ENCODE data around the gene TUBGCP6.
"Not testable (repeated sequence)": the region's sequence is repeated elsewhere in the genome, so short reads cannot be mapped to it uniquely, and the experiment has no call there.

TUBGCP6 gene

GRCh38 chr22:50280022-50280707, 35.3 kb upstream of the TUBGCP6 start:
- no peaks in the 10 kb centered on the region for H3K9me3 ChIP-seq (ENCODE audit: control insufficient read depth in 1 of 2, low read length in 2 of 2)
- peaks cover 17 to 80% of the 10 kb centered on the region in 2 donors for H3K36me3 ChIP-seq (ENCODE audit: control insufficient read depth in 1 of 2, insufficient read depth in 2 of 2, low read length in 2 of 2)
- peaks cover 6 to 7% of the 10 kb centered on the region in 2 donors for H3K4me1 ChIP-seq (ENCODE audit: control insufficient read depth in 1 of 2, insufficient read depth in 2 of 2, low read length in 2 of 2)
- H3K27me3 ChIP-seq (ENCODE audit: control insufficient read depth in 1 of 2, insufficient read depth in 2 of 2, low read length in 2 of 2) = no peaks in the 10 kb centered on the region
- no peak overlapping the region for H3K9ac ChIP-seq (ENCODE audit: low read depth in 1 of 2, low read length in 2 of 2)
- no peak overlapping the region for H3K4me3 ChIP-seq (ENCODE audit: low read depth in 1 of 2, low read length in 2 of 2)
- no peak overlapping the region for H3K27ac ChIP-seq (ENCODE audit: low read depth, low read length)

GRCh38 chr22:50278956-50279619, 34.3 kb upstream of the TUBGCP6 start:
- H3K36me3 ChIP-seq (ENCODE audit: control insufficient read depth in 1 of 2, insufficient read depth in 2 of 2, low read length in 2 of 2) = peaks cover 21 to 76% of the 10 kb centered on the region in 2 donors
- no peaks in the 10 kb centered on the region for H3K27me3 ChIP-seq (ENCODE audit: control insufficient read depth in 1 of 2, insufficient read depth in 2 of 2, low read length in 2 of 2)
- no peaks in the 10 kb centered on the region for H3K9me3 ChIP-seq (ENCODE audit: control insufficient read depth in 1 of 2, low read length in 2 of 2)
- peaks cover 6 to 7% of the 10 kb centered on the region in 2 donors for H3K4me1 ChIP-seq (ENCODE audit: control insufficient read depth in 1 of 2, insufficient read depth in 2 of 2, low read length in 2 of 2)
- H3K4me3 ChIP-seq (ENCODE audit: low read depth in 1 of 2, low read length in 2 of 2) = no peak overlapping the region
- H3K9ac ChIP-seq (ENCODE audit: low read depth in 1 of 2, low read length in 2 of 2) = no peak overlapping the region
- H3K27ac ChIP-seq (ENCODE audit: low read depth, low read length) = no peak overlapping the region

GRCh38 chr22:50278461-50278860, 33.6 kb upstream of the TUBGCP6 start:
- Histone ChIP-seq H3K9me3 (ENCODE audit: control insufficient read depth in 1 of 2, low read length in 2 of 2) (no peaks in the 10 kb centered on the region), H3K36me3 (ENCODE audit: control insufficient read depth in 1 of 2, insufficient read depth in 2 of 2, low read length in 2 of 2) (peaks cover 21 to 73% of the 10 kb centered on the region in 2 donors), H3K9ac (ENCODE audit: low read depth in 1 of 2, low read length in 2 of 2) (no peak overlapping the region), H3K4me3 (ENCODE audit: low read depth in 1 of 2, low read length in 2 of 2) (no peak overlapping the region), H3K27ac (ENCODE audit: low read depth, low read length) (no peak overlapping the region), H3K27me3 (ENCODE audit: control insufficient read depth in 1 of 2, insufficient read depth in 2 of 2, low read length in 2 of 2) (no peaks in the 10 kb centered on the region), H3K4me1 (ENCODE audit: control insufficient read depth in 1 of 2, insufficient read depth in 2 of 2, low read length in 2 of 2) (peaks cover 6 to 7% of the 10 kb centered on the region in 2 donors)

GRCh38 chr22:50277761-50278160, 32.9 kb upstream of the TUBGCP6 start:
- Histone ChIP-seq H3K9me3 (ENCODE audit: control insufficient read depth in 1 of 2, low read length in 2 of 2) (no peaks in the 10 kb centered on the region), H3K27ac (ENCODE audit: low read depth, low read length) (no peak overlapping the region), H3K36me3 (ENCODE audit: control insufficient read depth in 1 of 2, insufficient read depth in 2 of 2, low read length in 2 of 2) (peaks cover 21 to 66% of the 10 kb centered on the region in 2 donors), H3K4me3 (ENCODE audit: low read depth in 1 of 2, low read length in 2 of 2) (no peak overlapping the region), H3K9ac (ENCODE audit: low read depth in 1 of 2, low read length in 2 of 2) (no peak overlapping the region), H3K4me1 (ENCODE audit: control insufficient read depth in 1 of 2, insufficient read depth in 2 of 2, low read length in 2 of 2) (peaks cover 2 to 4% of the 10 kb centered on the region in 2 donors), H3K27me3 (ENCODE audit: control insufficient read depth in 1 of 2, insufficient read depth in 2 of 2, low read length in 2 of 2) (no peaks in the 10 kb centered on the region)

- Histone ChIP-seq H3K36me3 (ENCODE audit: control insufficient read depth in 1 of 2, insufficient read depth in 2 of 2, low read length in 2 of 2) (peaks cover 13 to 51% of the 10 kb centered on the region in 2 donors), H3K9ac (ENCODE audit: low read depth in 1 of 2, low read length in 2 of 2) (no peak overlapping the region), H3K27ac (ENCODE audit: low read depth, low read length) (no peak overlapping the region), H3K27me3 (ENCODE audit: control insufficient read depth in 1 of 2, insufficient read depth in 2 of 2, low read length in 2 of 2) (no peaks in the 10 kb centered on the region), H3K9me3 (ENCODE audit: control insufficient read depth in 1 of 2, low read length in 2 of 2) (no peaks in the 10 kb centered on the region), H3K4me1 (ENCODE audit: control insufficient read depth in 1 of 2, insufficient read depth in 2 of 2, low read length in 2 of 2) (peaks cover 4% of the 10 kb centered on the region in 2 donors), H3K4me3 (ENCODE audit: low read depth in 1 of 2, low read length in 2 of 2) (no peak overlapping the region)
These were observed 31.3 kb upstream of the TUBGCP6 start for GRCh38 chr22:50276143-50276542.

GRCh38 chr22:50275181-50276055, 30.6 kb upstream of the TUBGCP6 start:
- Histone ChIP-seq H3K36me3 (ENCODE audit: control insufficient read depth in 1 of 2, insufficient read depth in 2 of 2, low read length in 2 of 2) (peaks cover 12 to 45% of the 10 kb centered on the region in 2 donors), H3K4me1 (ENCODE audit: control insufficient read depth in 1 of 2, insufficient read depth in 2 of 2, low read length in 2 of 2) (peaks cover 7 to 11% of the 10 kb centered on the region in 2 donors), H3K27ac (ENCODE audit: low read depth, low read length) (no peak overlapping the region), H3K9ac (ENCODE audit: low read depth in 1 of 2, low read length in 2 of 2) (no peak overlapping the region), H3K9me3 (ENCODE audit: control insufficient read depth in 1 of 2, low read length in 2 of 2) (no peaks in the 10 kb centered on the region), H3K27me3 (ENCODE audit: control insufficient read depth in 1 of 2, insufficient read depth in 2 of 2, low read length in 2 of 2) (peaks cover 0 to 5% of the 10 kb centered on the region in 2 donors), H3K4me3 (ENCODE audit: low read depth in 1 of 2, low read length in 2 of 2) (no peak overlapping the region)

GRCh38 chr22:50274771-50275170, 29.9 kb upstream of the TUBGCP6 start:
- H3K4me1 ChIP-seq (ENCODE audit: control insufficient read depth in 1 of 2, insufficient read depth in 2 of 2, low read length in 2 of 2) = peaks cover 7 to 12% of the 10 kb centered on the region in 2 donors
- H3K27me3 ChIP-seq (ENCODE audit: control insufficient read depth in 1 of 2, insufficient read depth in 2 of 2, low read length in 2 of 2) = peaks cover 0 to 5% of the 10 kb centered on the region in 2 donors
- no peak overlapping the region for H3K27ac ChIP-seq (ENCODE audit: low read depth, low read length)
- peaks cover 12 to 41% of the 10 kb centered on the region in 2 donors for H3K36me3 ChIP-seq (ENCODE audit: control insufficient read depth in 1 of 2, insufficient read depth in 2 of 2, low read length in 2 of 2)
- no peak overlapping the region for H3K4me3 ChIP-seq (ENCODE audit: low read depth in 1 of 2, low read length in 2 of 2)
- H3K9me3 ChIP-seq (ENCODE audit: control insufficient read depth in 1 of 2, low read length in 2 of 2) = no peaks in the 10 kb centered on the region
- no peak overlapping the region for H3K9ac ChIP-seq (ENCODE audit: low read depth in 1 of 2, low read length in 2 of 2)

GRCh38 chr22:50274311-50274710, 29.5 kb upstream of the TUBGCP6 start:
- H3K36me3 ChIP-seq (ENCODE audit: control insufficient read depth in 1 of 2, insufficient read depth in 2 of 2, low read length in 2 of 2) = peaks cover 10 to 36% of the 10 kb centered on the region in 2 donors
- no peak overlapping the region for H3K27ac ChIP-seq (ENCODE audit: low read depth, low read length)
- H3K9ac ChIP-seq (ENCODE audit: low read depth in 1 of 2, low read length in 2 of 2) = no peak overlapping the region
- peaks cover 9 to 16% of the 10 kb centered on the region in 2 donors for H3K4me1 ChIP-seq (ENCODE audit: control insufficient read depth in 1 of 2, insufficient read depth in 2 of 2, low read length in 2 of 2)
- no peaks in the 10 kb centered on the region for H3K9me3 ChIP-seq (ENCODE audit: control insufficient read depth in 1 of 2, low read length in 2 of 2)
- H3K4me3 ChIP-seq (ENCODE audit: low read depth in 1 of 2, low read length in 2 of 2) = no peak overlapping the region
- peaks cover 2 to 5% of the 10 kb centered on the region in 2 donors for H3K27me3 ChIP-seq (ENCODE audit: control insufficient read depth in 1 of 2, insufficient read depth in 2 of 2, low read length in 2 of 2)

GRCh38 chr22:50273781-50274180, 29.0 kb upstream of the TUBGCP6 start:
- Histone ChIP-seq H3K36me3 (ENCODE audit: control insufficient read depth in 1 of 2, insufficient read depth in 2 of 2, low read length in 2 of 2) (peaks cover 9 to 31% of the 10 kb centered on the region in 2 donors), H3K4me1 (ENCODE audit: control insufficient read depth in 1 of 2, insufficient read depth in 2 of 2, low read length in 2 of 2) (peaks cover 15 to 21% of the 10 kb centered on the region in 2 donors)
- H3K9ac ChIP-seq (ENCODE audit: low read depth in 1 of 2, low read length in 2 of 2); H3K27me3 ChIP-seq (ENCODE audit: control insufficient read depth in 1 of 2, insufficient read depth in 2 of 2, low read length in 2 of 2); H3K4me3 ChIP-seq (ENCODE audit: low read depth in 1 of 2, low read length in 2 of 2); H3K27ac ChIP-seq (ENCODE audit: low read depth, low read length); H3K9me3 ChIP-seq (ENCODE audit: control insufficient read depth in 1 of 2, low read length in 2 of 2): not testable (repeated sequence)

- not testable (repeated sequence) for H3K9me3 ChIP-seq (ENCODE audit: control insufficient read depth in 1 of 2, low read length in 2 of 2); H3K27ac ChIP-seq (ENCODE audit: low read depth, low read length); H3K4me3 ChIP-seq (ENCODE audit: low read depth in 1 of 2, low read length in 2 of 2); H3K9ac ChIP-seq (ENCODE audit: low read depth in 1 of 2, low read length in 2 of 2); H3K27me3 ChIP-seq (ENCODE audit: control insufficient read depth in 1 of 2, insufficient read depth in 2 of 2, low read length in 2 of 2)
- Histone ChIP-seq H3K36me3 (ENCODE audit: control insufficient read depth in 1 of 2, insufficient read depth in 2 of 2, low read length in 2 of 2) (peaks cover 9 to 27% of the 10 kb centered on the region in 2 donors), H3K4me1 (ENCODE audit: control insufficient read depth in 1 of 2, insufficient read depth in 2 of 2, low read length in 2 of 2) (peaks cover 19 to 23% of the 10 kb centered on the region in 2 donors)
These were observed 28.5 kb upstream of the TUBGCP6 start for GRCh38 chr22:50273352-50273751.

Measured in duodenal mucosa (tissue), 2 donors.